Activated T-cell treated with anti-CD3 and anti-CD28 coated beads, Interleukin-2, amount 50 U/mL, for 24 hours (primary cell): Measurements from ENCODE around the gene ADAR.

Experiments used
- DNase-seq: peaks from one replicate; pipeline ENCODE4 v3.0.0-alpha.2; 2020
- H3K27ac Mint-ChIP-seq: 2 replicates; pipeline ENCODE4 v1.8.0; 2020; ENCODE audit warnings: mild to moderate bottlenecking, mixed read lengths
- H3K27me3 Mint-ChIP-seq: 2 replicates; pipeline ENCODE4 v1.8.0; 2020; ENCODE audit warnings: mixed read lengths
- H3K36me3 Mint-ChIP-seq: 2 replicates; pipeline ENCODE4 v1.8.0; 2020; ENCODE audit warnings: low read depth, mixed read lengths
- H3K4me1 Mint-ChIP-seq: 2 replicates; pipeline ENCODE4 v1.8.0; 2020; ENCODE audit warnings: low read depth, mixed read lengths
- H3K4me3 Mint-ChIP-seq: 2 replicates; pipeline ENCODE4 v1.8.0; 2020; ENCODE audit warnings: mild to moderate bottlenecking, moderate library complexity, mixed read lengths
- H3K9me3 Mint-ChIP-seq: 2 replicates; pipeline ENCODE4 v1.8.0; 2020; ENCODE audit warnings: mixed read lengths

The ADAR gene

GRCh38 chr1:154568157-154568815 is 39.7 kb downstream of the ADAR start:
- no peaks in the 10 kb centered on the region for H3K36me3 Mint-ChIP-seq
- H3K27ac Mint-ChIP-seq: no peak overlapping the region
- no peak for DNase-seq
- no peaks in the 10 kb centered on the region for H3K9me3 Mint-ChIP-seq
- H3K4me3 Mint-ChIP-seq: peak overlapping the region; percentile 21
- peaks cover 34% of the 10 kb centered on the region for H3K27me3 Mint-ChIP-seq
- H3K4me1 Mint-ChIP-seq: peaks cover 8% of the 10 kb centered on the region

GRCh38 chr1:154567386-154568156 is 40.4 kb downstream of the ADAR start, which contains the start of gene CHRNB2:
CHRNB2 (plus strand) TSS chr1:154567778; CDS start chr1:154568045, 267 bp downstream.
- Mint-ChIP-seq H3K36me3 (no peaks in the 10 kb centered on the region), H3K27me3 (peaks cover 34% of the 10 kb centered on the region), H3K4me3 (peak within 1 kb of the TSS; percentile 37), H3K9me3 (no peaks in the 10 kb centered on the region), H3K4me1 (peaks cover 8% of the 10 kb centered on the region), H3K27ac (no peak within 1 kb of the TSS)
- peak; percentile 82 for DNase-seq

- Mint-ChIP-seq H3K4me3 (no peak overlapping the region), H3K9me3 (no peaks in the 10 kb centered on the region), H3K27me3 (peaks cover 34% of the 10 kb centered on the region), H3K27ac (no peak overlapping the region), H3K36me3 (no peaks in the 10 kb centered on the region), H3K4me1 (peaks cover 8% of the 10 kb centered on the region)
- DNase-seq: no peak
Measured at GRCh38 chr1:154565876-154566275, 42.1 kb downstream of the ADAR start.

- Mint-ChIP-seq H3K4me3 (peak overlapping the region; percentile 96), H3K27ac (peak overlapping the region; percentile 98), H3K27me3 (no peaks in the 10 kb centered on the region), H3K9me3 (no peaks in the 10 kb centered on the region), H3K4me1 (peaks cover 32% of the 10 kb centered on the region), H3K36me3 (peaks cover 41% of the 10 kb centered on the region)
- DNase-seq: peak; percentile 85
Measured at GRCh38 chr1:154559466-154560044, 48.4 kb downstream of the ADAR start.

- H3K27ac Mint-ChIP-seq: peak overlapping the region; percentile 98
- peak overlapping the region; percentile 96 for H3K4me3 Mint-ChIP-seq
- H3K9me3 Mint-ChIP-seq: no peaks in the 10 kb centered on the region
- DNase-seq: peak; percentile 99
- peaks cover 47% of the 10 kb centered on the region for H3K36me3 Mint-ChIP-seq
- peaks cover 33% of the 10 kb centered on the region for H3K4me1 Mint-ChIP-seq
- H3K27me3 Mint-ChIP-seq: no peaks in the 10 kb centered on the region
Measured at GRCh38 chr1:154558720-154559465, 49.1 kb downstream of the ADAR start.

- peaks cover 34% of the 10 kb centered on the region for H3K4me1 Mint-ChIP-seq
- peak within 1 kb of the TSS; percentile 96 for H3K4me3 Mint-ChIP-seq
- H3K36me3 Mint-ChIP-seq: peaks cover 55% of the 10 kb centered on the region
- peak within 1 kb of the TSS; percentile 98 for H3K27ac Mint-ChIP-seq
- DNase-seq: peak; percentile 60
- no peaks in the 10 kb centered on the region for H3K9me3 Mint-ChIP-seq
- no peaks in the 10 kb centered on the region for H3K27me3 Mint-ChIP-seq
Measured at GRCh38 chr1:154557939-154558719, 49.9 kb downstream of the ADAR start, which contains the start of gene UBE2Q1. UBE2Q1 (minus strand) TSS chr1:154558662; CDS start chr1:154558553, 109 bp downstream.

GRCh38 chr1:154557248-154557938 is 50.6 kb downstream of the ADAR start:
- peaks cover 34% of the 10 kb centered on the region for H3K4me1 Mint-ChIP-seq
- peak overlapping the region; percentile 90 for H3K4me3 Mint-ChIP-seq
- no peaks in the 10 kb centered on the region for H3K27me3 Mint-ChIP-seq
- peaks cover 62% of the 10 kb centered on the region for H3K36me3 Mint-ChIP-seq
- no peak for DNase-seq
- H3K9me3 Mint-ChIP-seq: no peaks in the 10 kb centered on the region
- peak overlapping the region; percentile 90 for H3K27ac Mint-ChIP-seq

- no peak for DNase-seq
- H3K27ac Mint-ChIP-seq: peak overlapping the region; percentile 90
- H3K4me3 Mint-ChIP-seq: peak overlapping the region; percentile 90
- no peaks in the 10 kb centered on the region for H3K27me3 Mint-ChIP-seq
- no peaks in the 10 kb centered on the region for H3K9me3 Mint-ChIP-seq
- peaks cover 72% of the 10 kb centered on the region for H3K36me3 Mint-ChIP-seq
- H3K4me1 Mint-ChIP-seq: peaks cover 34% of the 10 kb centered on the region
Measured at GRCh38 chr1:154556422-154556821, 51.6 kb downstream of the ADAR start.

GRCh38 chr1:154553056-154554030 is 54.6 kb downstream of the ADAR start:
- Mint-ChIP-seq H3K9me3 (no peaks in the 10 kb centered on the region), H3K4me1 (peaks cover 46% of the 10 kb centered on the region), H3K27me3 (no peaks in the 10 kb centered on the region), H3K4me3 (no peak overlapping the region), H3K27ac (no peak overlapping the region), H3K36me3 (peaks cover 94% of the 10 kb centered on the region)
- no peak for DNase-seq

GRCh38 chr1:154552036-154552435 is 56.0 kb downstream of the ADAR start:
- H3K4me3 Mint-ChIP-seq: no peak overlapping the region
- DNase-seq: no peak
- peaks cover 89% of the 10 kb centered on the region for H3K36me3 Mint-ChIP-seq
- peaks cover 47% of the 10 kb centered on the region for H3K4me1 Mint-ChIP-seq
- H3K27me3 Mint-ChIP-seq: no peaks in the 10 kb centered on the region
- H3K9me3 Mint-ChIP-seq: no peaks in the 10 kb centered on the region
- peak overlapping the region; percentile 35 for H3K27ac Mint-ChIP-seq

- Mint-ChIP-seq H3K27me3 (no peaks in the 10 kb centered on the region), H3K4me3 (no peak overlapping the region), H3K36me3 (peaks cover 84% of the 10 kb centered on the region), H3K27ac (peak overlapping the region; percentile 62), H3K9me3 (no peaks in the 10 kb centered on the region), H3K4me1 (peaks cover 41% of the 10 kb centered on the region)
- DNase-seq: no peak
Measured at GRCh38 chr1:154551474-154551873, 56.5 kb downstream of the ADAR start.

- no peaks in the 10 kb centered on the region for H3K27me3 Mint-ChIP-seq
- peaks cover 76% of the 10 kb centered on the region for H3K36me3 Mint-ChIP-seq
Measured at GRCh38 chr1:154550657-154551056, 57.3 kb downstream of the ADAR start.

More at GRCh38 chr1:154550657-154551056, 57.3 kb downstream of the ADAR start:
- Mint-ChIP-seq H3K9me3 (no peaks in the 10 kb centered on the region), H3K4me1 (peaks cover 33% of the 10 kb centered on the region), H3K4me3 (no peak overlapping the region), H3K27ac (peak overlapping the region; percentile 2)
- DNase-seq: no peak
